ENCODE measurements around the gene PALLD.

DNA sequence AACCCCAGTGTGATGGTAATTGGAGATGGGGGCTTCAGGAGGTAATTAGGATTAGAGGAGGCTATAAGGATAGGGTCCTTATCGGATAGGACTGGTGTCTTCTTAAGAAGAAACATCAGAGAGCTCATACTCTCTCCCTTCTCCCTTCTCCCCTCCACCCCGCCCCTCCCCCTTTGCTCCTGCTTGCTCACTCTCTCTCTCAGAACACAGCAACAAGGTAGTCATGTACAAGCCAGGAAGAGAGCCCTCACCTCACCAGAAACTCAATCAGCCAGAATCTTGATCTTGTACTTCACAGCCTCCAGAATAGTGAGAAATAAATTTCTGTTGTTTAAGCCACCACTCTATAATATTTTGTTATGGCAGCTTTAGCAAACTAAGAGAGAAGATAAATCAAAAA, 21.1 kb upstream of the PALLD start:
- TF ChIP-seq EZH2 (IDR thresholded peaks at IDR 0.05; ENCODE audit: insufficient read depth, poor library complexity, severe bottlenecking) = no peak
- no peak for TF ChIP-seq EZH2phosphoT487 (IDR thresholded peaks at IDR 0.05; ENCODE audit: insufficient read depth, low read depth)

All from GM23248 (cell line).